ENCODE measurements around the gene KSR1.

GRCh38 chr17:27433521-27433920, 22.7 kb upstream of the KSR1 start:
- TF ChIP-seq CTCF (conservative IDR thresholded peaks at IDR 0.05 in 1 of 2, IDR thresholded peaks at IDR 0.05 in 1 of 2; ENCODE audit: low read depth in 1 of 2, low read length in 2 of 2) = no peak
- TF ChIP-seq EZH2 (IDR thresholded peaks at IDR 0.05; ENCODE audit: low read length, missing control alignments) = no peak
